ENCODE results near the gene TMEM185B.

Gene TMEM185B

DNA sequence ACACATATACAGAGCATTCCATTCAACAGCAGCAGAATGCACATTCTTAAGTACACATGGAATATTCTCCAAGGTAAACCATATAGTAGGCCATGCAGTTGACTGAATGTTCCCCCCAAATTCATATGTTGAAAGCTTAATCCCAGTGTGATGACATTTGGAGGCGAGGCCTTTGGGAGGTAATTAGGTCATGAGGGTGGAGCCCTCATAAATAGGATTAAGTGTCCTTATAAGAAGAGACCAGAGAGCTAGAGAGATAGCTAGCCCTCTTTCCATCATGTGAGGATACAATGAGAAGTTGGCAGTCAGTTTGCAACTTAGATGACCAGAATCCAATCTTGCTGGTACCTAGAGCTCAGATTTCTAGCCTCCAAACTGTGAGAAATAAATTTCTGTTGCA, 27.6 kb downstream of the TMEM185B start:
- TF ChIP-seq, protein P1, sequence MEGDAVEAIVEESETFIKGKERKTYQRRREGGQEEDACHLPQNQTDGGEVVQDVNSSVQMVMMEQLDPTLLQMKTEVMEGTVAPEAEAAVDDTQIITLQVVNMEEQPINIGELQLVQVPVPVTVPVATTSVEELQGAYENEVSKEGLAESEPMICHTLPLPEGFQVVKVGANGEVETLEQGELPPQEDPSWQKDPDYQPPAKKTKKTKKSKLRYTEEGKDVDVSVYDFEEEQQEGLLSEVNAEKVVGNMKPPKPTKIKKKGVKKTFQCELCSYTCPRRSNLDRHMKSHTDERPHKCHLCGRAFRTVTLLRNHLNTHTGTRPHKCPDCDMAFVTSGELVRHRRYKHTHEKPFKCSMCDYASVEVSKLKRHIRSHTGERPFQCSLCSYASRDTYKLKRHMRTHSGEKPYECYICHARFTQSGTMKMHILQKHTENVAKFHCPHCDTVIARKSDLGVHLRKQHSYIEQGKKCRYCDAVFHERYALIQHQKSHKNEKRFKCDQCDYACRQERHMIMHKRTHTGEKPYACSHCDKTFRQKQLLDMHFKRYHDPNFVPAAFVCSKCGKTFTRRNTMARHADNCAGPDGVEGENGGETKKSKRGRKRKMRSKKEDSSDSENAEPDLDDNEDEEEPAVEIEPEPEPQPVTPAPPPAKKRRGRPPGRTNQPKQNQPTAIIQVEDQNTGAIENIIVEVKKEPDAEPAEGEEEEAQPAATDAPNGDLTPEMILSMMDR (IDR thresholded peaks at IDR 0.05; ENCODE audit: borderline replicate concordance, control extremely low read depth, extremely low read depth, insufficient read depth, missing control alignments) = no peak
- in situ Hi-C loops (cut with MboI; ENCODE audit: low sequenced_read_pairs, unreplicated experiment) = no loop called here
- DNase-seq (ENCODE audit: low spot score) = no peak

DNA sequence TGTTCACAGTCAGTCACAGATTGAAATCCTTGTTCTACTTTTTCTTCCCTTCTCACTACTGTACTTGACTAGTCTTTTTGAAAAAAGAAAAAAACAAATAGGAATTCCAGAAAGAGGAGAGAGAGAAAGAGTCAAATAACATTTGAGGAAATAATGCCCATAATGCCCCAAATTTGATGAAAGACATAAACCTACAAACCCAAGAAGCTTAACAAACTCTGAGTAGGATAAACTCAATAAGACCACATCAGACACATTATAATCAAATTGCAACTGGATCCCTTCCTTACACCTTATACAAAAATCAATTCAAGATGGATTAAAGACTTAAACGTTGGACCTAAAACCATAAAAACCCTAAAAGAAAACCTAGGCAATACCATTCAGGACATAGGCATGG, 30.9 kb downstream of the TMEM185B start:
- DNase-seq (ENCODE audit: low spot score) = no peak
- in situ Hi-C loops (cut with MboI; ENCODE audit: low sequenced_read_pairs, unreplicated experiment) = no loop called here
- TF ChIP-seq, protein P1 (IDR thresholded peaks at IDR 0.05; ENCODE audit: borderline replicate concordance, control extremely low read depth, extremely low read depth, insufficient read depth, missing control alignments) = no peak

DNA sequence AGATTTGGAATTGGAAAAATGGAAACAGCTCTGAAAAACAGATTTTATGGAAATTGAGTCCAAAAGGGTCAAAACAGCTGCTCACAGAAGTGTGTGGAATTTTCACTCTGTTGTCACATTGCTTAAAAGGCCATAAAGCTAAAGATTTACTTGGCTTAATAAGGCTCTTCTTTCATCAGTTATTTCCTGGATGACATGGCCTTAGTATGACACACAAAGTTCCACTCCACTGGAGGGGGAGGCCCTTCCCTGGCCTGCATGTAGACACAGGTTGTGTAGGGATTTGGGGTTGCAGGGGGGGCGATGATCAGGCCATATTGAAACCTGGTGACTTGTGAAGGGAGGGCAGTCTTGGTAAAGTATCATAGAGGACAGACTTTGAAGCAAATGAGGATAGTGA, 34.0 kb downstream of the TMEM185B start:
- TF ChIP-seq, protein P1 (IDR thresholded peaks at IDR 0.05; ENCODE audit: borderline replicate concordance, control extremely low read depth, extremely low read depth, insufficient read depth, missing control alignments) = no peak

DNA sequence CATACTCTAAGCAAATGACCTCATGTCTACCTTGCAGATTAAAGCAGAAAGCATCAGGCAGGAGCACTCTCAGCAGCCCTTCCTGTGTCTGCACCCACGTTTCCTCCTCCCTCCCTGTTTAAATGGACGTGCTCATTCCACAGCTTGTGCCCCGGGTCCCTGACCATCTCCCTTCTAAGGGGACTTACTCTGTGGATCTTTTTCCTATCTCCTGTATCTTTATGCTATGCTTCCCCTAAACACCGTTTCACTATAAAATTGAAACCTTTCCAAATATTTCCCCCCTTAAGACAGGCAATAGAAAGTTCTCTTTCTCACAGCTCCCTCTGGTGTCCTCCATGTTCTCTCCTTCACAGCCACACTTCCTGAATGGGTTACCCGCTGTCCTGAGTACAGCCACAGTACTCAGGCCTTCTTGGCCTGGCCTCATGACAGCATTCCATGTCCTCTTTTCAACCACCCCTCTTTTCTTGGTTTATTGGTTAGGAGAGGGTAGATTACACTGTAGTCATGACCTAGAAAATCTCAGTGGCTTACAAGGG, 41.1 kb downstream of the TMEM185B start:
- in situ Hi-C loops (cut with MboI; ENCODE audit: low sequenced_read_pairs, unreplicated experiment) = no loop called here
- no peak for DNase-seq (ENCODE audit: low spot score)
- TF ChIP-seq, protein P1 (IDR thresholded peaks at IDR 0.05; ENCODE audit: borderline replicate concordance, control extremely low read depth, extremely low read depth, insufficient read depth, missing control alignments) = no peak

More for the DNA sequence above, 34.0 kb downstream of the TMEM185B start:
- in situ Hi-C loops (cut with MboI; ENCODE audit: low sequenced_read_pairs, unreplicated experiment) = no loop called here
- DNase-seq (ENCODE audit: low spot score) = no peak

DNA sequence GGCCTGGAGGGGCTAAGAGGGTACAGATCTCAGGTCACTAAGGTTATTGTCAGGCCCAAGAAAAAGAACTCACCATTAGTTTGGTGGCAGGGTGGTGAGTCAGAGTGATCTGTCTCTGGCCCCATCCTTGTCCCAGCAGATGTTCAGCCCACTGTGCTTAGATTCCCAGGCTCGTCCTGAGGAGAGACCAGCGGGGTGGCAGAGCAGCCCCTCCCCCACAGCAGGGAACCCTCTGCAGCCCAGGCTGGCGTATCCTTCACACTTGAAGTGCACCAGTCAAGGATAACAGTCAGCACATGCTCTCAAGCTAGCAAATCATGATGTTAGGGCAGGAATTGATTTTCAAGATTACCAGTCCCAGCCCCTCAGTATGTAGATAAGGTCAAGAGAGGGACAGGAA, 43.1 kb downstream of the TMEM185B start:
- TF ChIP-seq, protein P1 (IDR thresholded peaks at IDR 0.05; ENCODE audit: borderline replicate concordance, control extremely low read depth, extremely low read depth, insufficient read depth, missing control alignments) = no peak
- in situ Hi-C loops (cut with MboI; ENCODE audit: low sequenced_read_pairs, unreplicated experiment) = no loop called here
- no peak for DNase-seq (ENCODE audit: low spot score)

DNA sequence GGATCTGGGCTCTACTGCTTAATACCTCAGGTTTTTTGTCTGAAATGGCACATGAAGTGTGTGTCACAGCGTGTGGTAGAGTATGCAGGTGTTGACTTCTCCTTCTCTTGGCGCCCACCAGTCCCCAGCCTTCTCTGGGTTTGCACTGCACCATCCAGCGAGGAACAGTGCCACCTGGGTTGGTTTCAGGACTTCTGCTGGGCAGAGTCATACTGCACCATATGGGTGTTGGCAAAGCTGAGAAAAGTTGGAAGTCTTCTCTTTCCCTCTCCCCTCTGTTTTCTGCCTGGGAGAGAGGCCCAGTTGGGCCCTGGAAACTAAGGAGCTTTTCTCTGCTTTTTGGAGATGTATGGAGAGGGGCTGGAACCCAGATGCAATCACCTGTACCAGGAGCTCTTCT, 43.8 kb downstream of the TMEM185B start:
- TF ChIP-seq, protein P1 (IDR thresholded peaks at IDR 0.05; ENCODE audit: borderline replicate concordance, control extremely low read depth, extremely low read depth, insufficient read depth, missing control alignments) = no peak
- DNase-seq (ENCODE audit: low spot score) = no peak
- in situ Hi-C loops (cut with MboI; ENCODE audit: low sequenced_read_pairs, unreplicated experiment) = loop anchor here (10.0 kb wide), 1 partner anchor 475 kb away; no protein-coding TSS in a partner anchor

Measured in GM13976 (cell line).